OCI-LY3 (cell line): ENCODE measurements around the gene LTBP3.

Experiments used
- H2AFZ ChIP-seq: fragments of 200-600, 300-600 bp; shearing (Covaris generic); 2 replicates; pipeline ENCODE4 v1.6.0; 2014; ENCODE audit warnings: antibody characterized with exemption, low read depth, low read length
- H3K27ac ChIP-seq: fragments of 200-600, 300-600 bp; sonication (generic); 2 replicates; pipeline ENCODE4 v1.5.1; 2014; ENCODE audit warnings: mild to moderate bottlenecking, low read length, moderate library complexity, mixed read lengths
- H3K27me3 ChIP-seq: fragments of 200-600, 300-600 bp; sonication (generic); 2 replicates; pipeline ENCODE4 v1.6.1; 2014; ENCODE audit warnings: low read depth, low read length, mixed read lengths
- H3K36me3 ChIP-seq: fragments of 200-600, 300-600 bp; sonication (generic); replicated peaks from 2 replicates; pipeline ENCODE3; 2014; ENCODE audit warnings: low read depth, low read length, mixed read lengths
- H3K4me1 ChIP-seq: fragments of 300-600, 200-600 bp; sonication (generic); 2 replicates; pipeline ENCODE4 v1.6.1; 2014; ENCODE audit warnings: low read length, mixed read lengths
- H3K4me2 ChIP-seq: fragments of 200-600, 300-600 bp; sonication (generic); 2 replicates; pipeline ENCODE4 v1.6.1; 2014; ENCODE audit warnings: low read length, mixed read lengths
- H3K4me3 ChIP-seq: fragments of 300-600, 200-600 bp; sonication (generic); 2 replicates; pipeline ENCODE4 v1.5.1; 2014; ENCODE audit warnings: antibody characterized with exemption, mild to moderate bottlenecking, low read length, moderate library complexity
- H3K79me2 ChIP-seq: fragments of 300-600, 200-600 bp; shearing (Covaris generic); 2 replicates; pipeline ENCODE4 v1.6.1; 2014; ENCODE audit warnings: mild to moderate bottlenecking, low read length, mixed read lengths
- H3K9ac ChIP-seq: fragments of 300-600, 200-600 bp; shearing (Covaris generic); 2 replicates; pipeline ENCODE4 v1.6.0; 2014; ENCODE audit warnings: mild to moderate bottlenecking, low read length, moderate library complexity
- H3K9me3 ChIP-seq: fragments of 200-600, 300-600 bp; shearing (Covaris generic); 2 replicates; pipeline ENCODE4 v1.6.1; 2014; ENCODE audit warnings: low read length, mixed read lengths; ENCODE audit not compliant: insufficient read depth
- H4K20me1 ChIP-seq: fragments of 200-600, 300-600 bp; sonication (generic); 2 replicates; pipeline ENCODE4 v1.6.1; 2016; ENCODE audit warnings: low read length, mixed read lengths; ENCODE audit not compliant: insufficient read depth
- CTCF ChIP-seq: fragments of 200-600, 300-600 bp; sonication (generic); IDR thresholded peaks from 2 replicates; pipeline ENCODE4 v1.5.1; 2014; ENCODE audit warnings: antibody characterized with exemption, low read length, low read depth
- EZH2phosphoT487 ChIP-seq: fragments of 200-600 bp; shearing (Covaris generic); IDR thresholded peaks from 2 replicates; pipeline ENCODE4 v1.6.1; 2018; ENCODE audit warnings: antibody characterized with exemption, mixed run types, low read depth

The LTBP3 gene

DNA sequence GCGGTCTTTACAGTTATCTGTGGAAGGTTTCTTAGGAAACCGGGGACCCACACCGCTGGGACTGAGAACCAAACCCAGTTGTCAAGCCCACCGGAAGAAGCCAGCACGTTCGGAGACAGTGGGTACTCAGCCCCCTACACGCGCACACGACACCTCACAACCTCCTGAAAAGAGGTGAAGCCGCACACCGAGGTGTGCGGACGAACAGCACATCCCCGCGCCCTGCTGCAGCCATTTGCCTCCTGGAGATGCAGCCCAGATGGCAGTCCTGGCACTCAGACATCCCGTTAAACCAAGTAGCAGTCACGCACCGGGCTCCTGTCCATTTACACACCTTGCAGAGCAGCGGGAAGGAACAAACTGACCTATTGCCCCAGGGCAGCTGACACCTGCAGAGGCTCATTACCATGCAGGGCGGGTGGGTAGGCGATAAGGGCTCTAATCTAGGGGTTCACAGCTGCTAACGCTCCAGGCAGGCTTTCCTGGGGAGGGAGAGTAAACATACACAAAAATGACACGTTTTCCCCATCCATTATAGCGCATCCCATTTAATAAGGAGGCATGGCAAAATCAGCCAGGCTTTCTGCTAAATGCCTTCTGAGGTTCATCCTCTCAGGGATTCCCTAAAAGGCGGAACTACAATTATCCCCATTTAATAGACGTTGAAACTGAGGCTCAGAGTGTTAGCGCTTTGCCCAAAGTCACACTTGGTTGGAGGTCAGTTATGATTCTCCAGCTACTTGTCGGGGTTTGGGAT, 16.8 kb upstream of the LTBP3 start:
- Histone ChIP-seq H3K4me3 (peak overlapping the region; percentile 81), H3K4me2 (peak overlapping the region; percentile 98), H3K36me3 (no peaks in the 10 kb centered on the region), H3K27ac (peak overlapping the region; percentile 81), H4K20me1 (peaks cover 13% of the 10 kb centered on the region), H3K27me3 (no peaks in the 10 kb centered on the region), H3K9ac (peak overlapping the region; percentile 74), H3K9me3 (no peaks in the 10 kb centered on the region), H3K79me2 (peaks cover 43% of the 10 kb centered on the region), H2AFZ (no peak overlapping the region), H3K4me1 (peaks cover 51% of the 10 kb centered on the region)
- TF ChIP-seq EZH2phosphoT487 (no peak), CTCF (no peak)

DNA sequence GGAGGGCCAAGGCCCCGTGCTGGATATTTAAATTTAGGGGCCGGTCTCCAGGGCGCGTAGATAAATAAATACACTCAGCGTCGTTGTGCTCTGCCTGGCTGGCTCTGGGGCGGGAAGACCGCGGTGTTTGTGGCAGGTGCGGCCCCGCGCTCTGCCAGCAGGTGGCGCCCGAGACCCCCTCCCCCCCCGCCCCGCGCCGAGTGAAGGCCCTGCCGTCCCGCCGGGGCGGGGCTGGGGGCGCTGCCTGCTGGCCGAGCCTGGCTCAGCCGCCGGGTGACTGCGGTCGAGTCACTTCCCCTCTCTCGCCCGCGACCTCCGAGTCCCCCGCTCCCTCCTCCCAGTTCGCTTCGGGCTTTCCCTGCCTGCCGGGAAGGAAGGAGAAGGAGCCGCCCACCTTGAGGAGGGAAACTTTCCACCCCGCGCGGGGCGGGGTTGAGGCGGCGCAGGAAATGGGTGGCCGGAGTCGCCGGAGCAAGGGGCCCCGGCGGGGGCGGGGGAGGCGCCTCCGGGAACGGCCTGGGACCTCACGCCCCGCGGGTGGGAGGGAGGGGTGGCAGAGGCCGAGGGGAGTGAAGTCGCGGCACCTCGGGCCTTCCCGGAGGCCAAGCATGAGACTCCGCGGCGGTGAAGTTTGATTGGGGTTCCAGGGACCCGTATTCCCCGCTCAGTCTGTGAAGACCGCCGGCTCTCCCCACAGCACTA, 16.1 kb upstream of the LTBP3 start:
- Histone ChIP-seq H3K4me3 (peak overlapping the region; percentile 82), H3K9me3 (no peaks in the 10 kb centered on the region), H3K4me1 (peaks cover 51% of the 10 kb centered on the region), H3K27ac (peak overlapping the region; percentile 81), H3K79me2 (peaks cover 47% of the 10 kb centered on the region), H3K36me3 (no peaks in the 10 kb centered on the region), H3K9ac (peak overlapping the region; percentile 74), H2AFZ (no peak overlapping the region), H3K4me2 (peak overlapping the region; percentile 98), H3K27me3 (no peaks in the 10 kb centered on the region), H4K20me1 (peaks cover 13% of the 10 kb centered on the region)
- no peak for TF ChIP-seq EZH2phosphoT487
- peak; percentile 60 for TF ChIP-seq CTCF

DNA sequence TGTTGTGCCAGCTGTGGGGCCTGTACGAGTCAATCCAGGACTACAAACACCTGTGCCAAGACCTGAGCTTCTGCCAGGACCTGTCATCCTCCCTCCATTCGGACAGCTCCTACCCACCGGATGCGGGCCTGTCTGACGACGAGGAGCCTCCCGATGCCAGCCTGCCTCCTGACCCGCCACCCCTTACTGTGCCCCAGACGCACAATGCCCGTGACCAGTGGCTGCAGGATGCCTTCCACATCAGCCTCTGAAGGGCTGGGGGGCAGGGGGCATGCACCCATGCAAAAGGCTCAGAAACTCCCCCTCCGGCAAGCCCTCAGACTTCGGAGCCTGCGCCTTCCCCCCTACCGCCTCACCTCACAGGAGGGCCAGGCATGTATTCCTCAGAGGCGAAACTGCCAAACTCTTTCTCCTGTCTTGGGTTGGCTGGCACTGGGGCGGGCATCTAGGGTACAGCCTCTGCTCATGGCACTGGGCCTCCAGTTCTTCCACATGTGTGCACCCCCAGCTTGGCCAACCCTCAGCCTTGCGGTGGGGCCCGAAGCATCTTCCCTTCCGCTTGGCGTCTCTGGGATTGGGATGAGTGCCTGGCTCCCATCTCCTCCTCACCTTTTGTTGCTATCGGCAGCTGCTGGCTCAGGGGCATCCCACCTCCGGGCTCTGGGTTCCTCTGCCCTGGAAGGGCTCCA, 15.4 kb upstream of the LTBP3 start:
- H2AFZ ChIP-seq, result no peak overlapping the region
- H3K27ac ChIP-seq, result peak overlapping the region; percentile 44
- H3K4me1 ChIP-seq, result peaks cover 55% of the 10 kb centered on the region
- H3K4me3 ChIP-seq, result peak overlapping the region; percentile 82
- H3K79me2 ChIP-seq, result peaks cover 54% of the 10 kb centered on the region
- TF ChIP-seq EZH2phosphoT487, result no peak
- no peak for TF ChIP-seq CTCF
- peaks cover 3% of the 10 kb centered on the region for H3K36me3 ChIP-seq
- no peaks in the 10 kb centered on the region for H3K9me3 ChIP-seq
- H4K20me1 ChIP-seq, result peaks cover 13% of the 10 kb centered on the region
- H3K4me2 ChIP-seq, result peak overlapping the region; percentile 90
- peak overlapping the region; percentile 52; the same call in 1 of the 2 replicates for H3K9ac ChIP-seq
- H3K27me3 ChIP-seq, result no peaks in the 10 kb centered on the region
